GM12891 (cell line): ENCODE data around the gene ELP5.

ENCODE experiments used
- PAX5 ChIP-seq: IDR thresholded peaks from 2 replicates; pipeline ENCODE4 v1.6.1; 2011; ENCODE audit warnings: low read length, moderate library complexity, mild to moderate bottlenecking; ENCODE audit not compliant: insufficient read depth, severe bottlenecking
- POLR2A ChIP-seq: IDR thresholded peaks from 2 replicates; pipeline ENCODE4 v1.6.1; 2011; ENCODE audit warnings: low read depth, low read length, control low read depth
- POLR2AphosphoS5 ChIP-seq: IDR thresholded peaks from 2 replicates; pipeline ENCODE4 v1.6.1; 2011; ENCODE audit warnings: low read depth, low read length, control low read depth
- SPI1 ChIP-seq: IDR thresholded peaks from 2 replicates; pipeline ENCODE4 v1.6.1; 2011; ENCODE audit warnings: low read depth, low read length, control low read depth
- TAF1 ChIP-seq: IDR thresholded peaks from 2 replicates; pipeline ENCODE4 v1.6.1; 2011; ENCODE audit warnings: low read depth, low read length, control low read depth

DNA sequence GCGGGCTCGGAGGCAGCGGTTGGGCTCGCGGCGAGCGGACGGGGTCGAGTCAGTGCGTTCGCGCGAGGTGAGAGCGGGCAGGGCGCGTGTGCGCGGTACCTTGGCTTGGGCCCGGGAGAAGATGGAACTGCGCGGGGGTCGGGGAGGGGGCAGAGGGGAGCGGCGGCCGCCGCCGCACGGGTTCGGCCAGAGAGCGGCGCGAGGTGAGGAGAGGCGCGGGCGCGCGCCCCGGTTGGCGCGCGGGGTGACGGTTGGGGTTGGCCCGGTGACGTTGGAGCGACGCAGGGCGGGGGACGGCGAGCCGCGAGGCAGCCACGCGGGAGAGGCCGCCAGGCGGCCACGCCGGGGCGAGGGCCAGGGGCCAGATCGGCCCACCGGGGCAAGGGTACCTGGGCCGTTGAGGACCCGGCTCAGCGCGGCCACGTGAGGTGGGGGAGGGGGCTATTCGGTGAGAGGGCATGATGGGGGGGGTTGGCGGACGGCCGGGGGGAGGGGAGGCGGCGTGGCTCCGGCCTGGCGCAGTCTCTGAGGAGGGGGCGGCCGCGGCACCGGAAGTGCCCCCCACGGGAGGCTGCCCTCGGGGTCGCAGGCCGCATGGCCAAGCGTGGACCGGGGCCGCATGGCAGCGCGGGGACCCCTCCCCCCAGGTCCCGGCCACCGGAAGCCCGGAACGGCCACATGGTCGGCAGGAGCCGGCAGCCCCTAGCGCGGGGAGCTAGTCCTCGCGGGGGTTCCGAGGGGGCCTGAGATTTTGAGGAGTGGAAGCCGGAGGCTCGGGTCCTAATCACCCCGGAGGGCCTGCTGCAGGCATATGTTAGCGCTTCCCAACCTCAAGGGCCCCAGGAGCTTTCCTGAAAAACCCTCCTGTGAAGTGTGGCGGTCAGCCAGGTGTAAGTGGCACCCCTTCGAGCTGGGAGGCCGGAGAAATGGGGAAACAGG, 55.9 kb downstream of the ELP5 start:
- no peak for TF ChIP-seq PAX5
- 0 out of 2 replicates have a peak, but pooled peaks have one; percentile 8 for TF ChIP-seq POLR2A
- TF ChIP-seq TAF1 = no peak
- no peak for TF ChIP-seq POLR2AphosphoS5
- TF ChIP-seq SPI1 = no peak
